Activated T-helper 17 cell treated with anti-CD3 and anti-CD28 coated beads, Interleukin-2, amount 50 U/mL, for 72 hours (primary cell): ENCODE results near the gene CWC25. TPM values are rescaled to one million over a fixed set of nuclear protein-coding genes. Genes with fewer than 3 reads are reported as not detected.

Experiments used
- ATAC-seq: fragments of 150-1000 bp; cut with Tn5 transposase; replicated peaks from 2 replicates; pipeline ENCODE4 v1.10.0; 2021; ENCODE audit warnings: mild to moderate bottlenecking, moderate library complexity
- H3K27ac Mint-ChIP-seq: one replicate; pipeline ENCODE4 v1.8.0; 2022; ENCODE audit warnings: mixed read lengths
- H3K27me3 Mint-ChIP-seq: one replicate; pipeline ENCODE4 v1.8.0; 2022; ENCODE audit warnings: mixed read lengths
- H3K36me3 Mint-ChIP-seq: one replicate; pipeline ENCODE4 v1.8.0; 2022; ENCODE audit warnings: low read depth, mild to moderate bottlenecking, mixed read lengths
- H3K4me1 Mint-ChIP-seq: one replicate; pipeline ENCODE4 v1.8.0; 2022; ENCODE audit warnings: mixed read lengths
- H3K4me3 Mint-ChIP-seq: one replicate; pipeline ENCODE4 v1.8.0; 2022; ENCODE audit warnings: mild to moderate bottlenecking, mixed read lengths
- H3K9me3 Mint-ChIP-seq: one replicate; pipeline ENCODE4 v1.8.0; 2022; ENCODE audit warnings: mixed read lengths
- total RNA-seq, 2 donors: library from RNA; stranded (reverse); gene quantifications; one replicate each; pipeline ENCODE4 v1.2.3, GENCODE V29; 2022

CWC25 gene
- 10 to 100 TPM; 28.1 to 37.1 TPM for total RNA-seq

- H3K4me3 Mint-ChIP-seq = peak within 1 kb of the TSS; percentile 97
- H3K27ac Mint-ChIP-seq = peak within 1 kb of the TSS; percentile 100
- H3K9me3 Mint-ChIP-seq = no peaks in the 10 kb centered on the region
- no peaks in the 10 kb centered on the region for H3K27me3 Mint-ChIP-seq
- peaks cover 45% of the 10 kb centered on the region for H3K36me3 Mint-ChIP-seq
- peaks cover 30% of the 10 kb centered on the region for H3K4me1 Mint-ChIP-seq
- peak; percentile 89 for ATAC-seq
These were observed at the start of gene CWC25 for GRCh38 chr17:38824899-38825761. Gene CWC25 (minus strand): TSS chr17:38825321. CDS start chr17:38825183, 138 bp downstream.

GRCh38 chr17:38873640-38874380, 48.7 kb upstream of the CWC25 start:
- Mint-ChIP-seq H3K4me3 (peak overlapping the region; percentile 85), H3K4me1 (peaks cover 46% of the 10 kb centered on the region), H3K9me3 (no peaks in the 10 kb centered on the region), H3K27ac (peak overlapping the region; percentile 50), H3K36me3 (peaks cover 69% of the 10 kb centered on the region), H3K27me3 (no peaks in the 10 kb centered on the region)
- ATAC-seq = no peak

GRCh38 chr17:38872671-38873385, 47.7 kb upstream of the CWC25 start:
- H3K4me3 Mint-ChIP-seq = peak overlapping the region; percentile 85
- no peaks in the 10 kb centered on the region for H3K27me3 Mint-ChIP-seq
- H3K9me3 Mint-ChIP-seq = no peaks in the 10 kb centered on the region
- ATAC-seq = no peak
- H3K4me1 Mint-ChIP-seq = peaks cover 47% of the 10 kb centered on the region
- peaks cover 69% of the 10 kb centered on the region for H3K36me3 Mint-ChIP-seq
- H3K27ac Mint-ChIP-seq = peak overlapping the region; percentile 76

- Mint-ChIP-seq H3K4me1 (peaks cover 53% of the 10 kb centered on the region), H3K4me3 (peak overlapping the region; percentile 85), H3K36me3 (peaks cover 72% of the 10 kb centered on the region), H3K9me3 (no peaks in the 10 kb centered on the region), H3K27ac (peak overlapping the region; percentile 76), H3K27me3 (no peaks in the 10 kb centered on the region)
- ATAC-seq = no peak
These were observed 46.9 kb upstream of the CWC25 start for GRCh38 chr17:38872027-38872511.

GRCh38 chr17:38871247-38872015, 46.3 kb upstream of the CWC25 start:
- peak; percentile 55 for ATAC-seq
- H3K4me3 Mint-ChIP-seq = peak overlapping the region; percentile 85
- H3K4me1 Mint-ChIP-seq = peaks cover 47% of the 10 kb centered on the region
- H3K27ac Mint-ChIP-seq = peak overlapping the region; percentile 76
- no peaks in the 10 kb centered on the region for H3K9me3 Mint-ChIP-seq
- no peaks in the 10 kb centered on the region for H3K27me3 Mint-ChIP-seq
- H3K36me3 Mint-ChIP-seq = peaks cover 66% of the 10 kb centered on the region

- no peaks in the 10 kb centered on the region for H3K9me3 Mint-ChIP-seq
- peaks cover 47% of the 10 kb centered on the region for H3K4me1 Mint-ChIP-seq
- H3K27me3 Mint-ChIP-seq = no peaks in the 10 kb centered on the region
- ATAC-seq = peak; percentile 44
- peak overlapping the region; percentile 85 for H3K4me3 Mint-ChIP-seq
- peak overlapping the region; percentile 76 for H3K27ac Mint-ChIP-seq
- peaks cover 63% of the 10 kb centered on the region for H3K36me3 Mint-ChIP-seq
These were observed 45.4 kb upstream of the CWC25 start for GRCh38 chr17:38870259-38871165.

GRCh38 chr17:38869526-38870258, 44.6 kb upstream of the CWC25 start, which contains the start of gene LASP1:
Gene LASP1 (plus strand): TSS chr17:38870058. CDS start chr17:38870190, 132 bp downstream.
- no peaks in the 10 kb centered on the region for H3K27me3 Mint-ChIP-seq
- no peaks in the 10 kb centered on the region for H3K9me3 Mint-ChIP-seq
- peaks cover 47% of the 10 kb centered on the region for H3K4me1 Mint-ChIP-seq
- H3K4me3 Mint-ChIP-seq = peak within 1 kb of the TSS; percentile 85
- peak within 1 kb of the TSS; percentile 100 for H3K27ac Mint-ChIP-seq
- peaks cover 63% of the 10 kb centered on the region for H3K36me3 Mint-ChIP-seq
- peak; percentile 68 for ATAC-seq

- Mint-ChIP-seq H3K27ac (peak overlapping the region; percentile 100), H3K4me3 (peak overlapping the region; percentile 85), H3K36me3 (peaks cover 60% of the 10 kb centered on the region), H3K27me3 (no peaks in the 10 kb centered on the region), H3K9me3 (no peaks in the 10 kb centered on the region), H3K4me1 (peaks cover 43% of the 10 kb centered on the region)
- ATAC-seq = peak; percentile 65
These were observed 43.9 kb upstream of the CWC25 start for GRCh38 chr17:38868817-38869525.

- no peaks in the 10 kb centered on the region for H3K27me3 Mint-ChIP-seq
- H3K4me1 Mint-ChIP-seq = peaks cover 35% of the 10 kb centered on the region
- ATAC-seq = no peak
- no peaks in the 10 kb centered on the region for H3K9me3 Mint-ChIP-seq
- peaks cover 52% of the 10 kb centered on the region for H3K36me3 Mint-ChIP-seq
- peak overlapping the region; percentile 85 for H3K4me3 Mint-ChIP-seq
- H3K27ac Mint-ChIP-seq = peak overlapping the region; percentile 100
These were observed 43.1 kb upstream of the CWC25 start for GRCh38 chr17:38867968-38868816.

GRCh38 chr17:38867179-38867967, 42.3 kb upstream of the CWC25 start:
- Mint-ChIP-seq H3K9me3 (no peaks in the 10 kb centered on the region), H3K27ac (peak overlapping the region; percentile 100), H3K4me3 (peak overlapping the region; percentile 85), H3K4me1 (peaks cover 28% of the 10 kb centered on the region), H3K27me3 (no peaks in the 10 kb centered on the region), H3K36me3 (peaks cover 44% of the 10 kb centered on the region)
- ATAC-seq = no peak
